IMR-90 (cell line): ENCODE measurements around the gene RAB8B.

Source experiments
- CEBPB ChIP-seq: IDR thresholded peaks from 2 replicates; pipeline ENCODE4 v1.6.1; 2012; ENCODE audit warnings: low read depth, low read length, improper control_type of control experiment
- CTCF ChIP-seq: conservative IDR thresholded peaks from 2 replicates; pipeline ENCODE4 v1.5.1; 2012; ENCODE audit warnings: mild to moderate bottlenecking, low read depth, low read length, improper control_type of control experiment
- FOS ChIP-seq: fragments of 150-350 bp; IDR thresholded peaks from 2 replicates; pipeline ENCODE4 v1.6.1; 2016; ENCODE audit warnings: low read depth, low read length
- MAFK ChIP-seq: IDR thresholded peaks from 2 replicates; pipeline ENCODE4 v1.6.1; 2012; ENCODE audit warnings: low read depth, low read length, improper control_type of control experiment
- MAZ ChIP-seq: IDR thresholded peaks from 2 replicates; pipeline ENCODE4 v1.6.1; 2012; ENCODE audit warnings: low read depth, mild to moderate bottlenecking, low read length, improper control_type of control experiment, moderate library complexity, borderline replicate concordance
- NFE2L2 ChIP-seq: fragments of 150-350 bp; IDR thresholded peaks from 2 replicates; pipeline ENCODE4 v1.6.1; 2016; ENCODE audit warnings: low read depth, mild to moderate bottlenecking, low read length
- POLR2A ChIP-seq: IDR thresholded peaks from 2 replicates; pipeline ENCODE4 v1.6.1; 2012; ENCODE audit warnings: mild to moderate bottlenecking, low read depth, low read length
- RAD21 ChIP-seq: IDR thresholded peaks from 2 replicates; pipeline ENCODE4 v1.6.1; 2012; ENCODE audit warnings: low read length, improper control_type of control experiment
- RCOR1 ChIP-seq: IDR thresholded peaks from 2 replicates; pipeline ENCODE4 v1.6.1; 2012; ENCODE audit warnings: mild to moderate bottlenecking, low read length, improper control_type of control experiment; ENCODE audit not compliant: insufficient replicate concordance
- RFX5 ChIP-seq: IDR thresholded peaks from 2 replicates; pipeline ENCODE4 v1.8.0; 2012; ENCODE audit warnings: low read depth, mild to moderate bottlenecking, low read length, moderate library complexity
- SMC3 ChIP-seq: fragments of 150-350 bp; IDR thresholded peaks from 2 replicates; pipeline ENCODE4 v1.6.1; 2016; ENCODE audit warnings: low read depth, mild to moderate bottlenecking, antibody characterized with exemption, low read length, moderate library complexity
- USF2 ChIP-seq: fragments of 150-350 bp; IDR thresholded peaks from 2 replicates; pipeline ENCODE4 v1.6.1; 2017; ENCODE audit warnings: mild to moderate bottlenecking, antibody characterized with exemption, low read length, low read depth

GRCh38 chr15:63146684-63147083 is 42.7 kb upstream of the RAB8B start:
- TF ChIP-seq RAD21 (peak; percentile 23), CTCF (peak; percentile 27; the same call in 1 of the 2 replicates), SMC3 (no peak), FOS (no peak), USF2 (no peak), POLR2A (no peak), MAFK (no peak), CEBPB (peak; percentile 2; the same call in 1 of the 2 replicates), RFX5 (no peak), NFE2L2 (no peak), MAZ (no peak), RCOR1 (no peak)
